Motor neuron (in vitro differentiated cells): ENCODE data around the gene SLN. TPM values are rescaled to one million over a fixed set of nuclear protein-coding genes. Genes with fewer than 3 reads are reported as not detected.

Experiments used
- ATAC-seq, 8 experiments: fragments of 200-7000 bp; cut with Tn5 transposase; replicated peaks in 6 of 8; 2 replicates each; pipeline ENCODE4 v1.8.0; 2021; ENCODE audit warnings: mild to moderate bottlenecking in 8 of 8, moderate library complexity in 8 of 8
- H3K27ac ChIP-seq, 2 donors: fragments of 250-450 bp; sonication (Bioruptor Pico); 2 replicates each; pipeline ENCODE4 v1.9.0; 2021; ENCODE audit warnings: antibody characterized with exemption in 2 of 2, mild to moderate bottlenecking in 2 of 2, moderate library complexity in 1 of 2
- H3K4me1 ChIP-seq, 2 donors: fragments of 250-450 bp; sonication (Bioruptor Pico); replicated peaks in 1 of 2; 2 replicates each; pipeline ENCODE4 v1.6.1; 2021; ENCODE audit warnings: antibody characterized with exemption in 2 of 2, mild to moderate bottlenecking in 2 of 2, moderate library complexity in 1 of 2
- H3K4me3 ChIP-seq, 5 donors: fragments of 250-450 bp; sonication (Bioruptor Pico); 2 replicates each; pipeline ENCODE4 v1.9.0; 2021; ENCODE audit warnings: antibody characterized with exemption in 5 of 5, mild to moderate bottlenecking in 5 of 5, moderate library complexity in 4 of 5
- WGBS, 10 experiments: fragments of 450-650 bp; shearing (Covaris generic); methylation state at CpG; one replicate each; pipeline ENCODE4 v1.0.0; 2022; 5-methylcytosine and 5-hydroxymethylcytosine counted together
- in situ Hi-C, 9 experiments: fragments of 400-800 bp; cut with MboI; loops; one replicate each; pipeline ENCODE4 v1.15.0; 2021; ENCODE audit warnings: low sequenced_read_pairs in 9 of 9, low pct_unique_long_range_greater_than_20kb in 2 of 9; ENCODE audit not compliant: unreplicated experiment in 9 of 9
- total RNA-seq, 8 experiments: library from RNA; unstranded; fragments of 300-600 nt; gene quantifications; 2 replicates each; pipeline versions ENCODE4 v1.2.3 to v1.2.4, GENCODE V29; 2022

SLN gene
- total RNA-seq, 8 experiments from 2014 or later, result 0.66 to 0.92 TPM; not detected in 6

DNA sequence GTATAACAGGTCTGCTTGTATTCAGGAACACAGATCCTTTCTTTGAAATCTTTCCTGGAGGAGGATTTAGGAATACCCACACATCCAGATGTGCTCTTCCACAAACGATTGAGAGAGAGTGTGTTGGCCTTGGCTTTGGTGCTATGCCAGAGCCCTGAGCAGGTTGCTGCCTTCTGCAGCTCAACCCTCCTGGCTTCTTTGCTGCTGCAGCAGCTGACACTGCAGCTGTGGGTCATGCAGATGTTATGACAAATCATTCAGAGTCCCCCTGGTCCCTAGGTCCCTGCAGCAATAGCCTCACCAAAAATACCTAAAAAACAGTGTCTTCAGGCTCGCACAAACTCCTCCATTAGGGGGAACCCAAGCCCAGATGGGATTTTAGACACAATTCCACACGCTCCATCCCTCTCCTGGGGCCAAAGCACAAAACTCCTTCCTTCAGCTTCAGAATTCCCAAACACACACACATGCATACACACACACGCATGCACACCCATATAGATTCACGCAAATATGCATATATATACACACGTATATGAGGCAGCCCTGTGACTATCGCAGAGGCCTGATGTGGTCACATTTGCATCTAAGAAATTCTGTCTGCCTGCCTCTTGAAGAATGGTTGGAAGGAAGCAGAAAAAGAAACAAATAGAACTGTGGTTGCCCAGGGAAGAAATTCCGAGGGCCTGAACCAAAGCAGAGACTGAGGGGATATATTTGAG lies 35.4 kb downstream of the SLN start:
- in situ Hi-C loops, result loop anchor here in 3 of 9 experiments (25.0 kb wide), 1 partner anchor 89 kb away; the partner anchor contains the start of gene ELMOD1 (in 3 of the 3)
- peak in 3 of 8 experiments; percentile 12 to 53 (median 38) for ATAC-seq
- 0 to 94% (median 63%) methylated on average over 1 to 7 of the region's 8 CpGs; no CpG with 5 or more reads in 2 of the 10 experiments for WGBS, 10 experiments
- Histone ChIP-seq H3K27ac (no peak overlapping the region), H3K4me1 (peaks cover 0 to 15% of the 10 kb centered on the region in 2 donors), H3K4me3 (no peak overlapping the region)

DNA sequence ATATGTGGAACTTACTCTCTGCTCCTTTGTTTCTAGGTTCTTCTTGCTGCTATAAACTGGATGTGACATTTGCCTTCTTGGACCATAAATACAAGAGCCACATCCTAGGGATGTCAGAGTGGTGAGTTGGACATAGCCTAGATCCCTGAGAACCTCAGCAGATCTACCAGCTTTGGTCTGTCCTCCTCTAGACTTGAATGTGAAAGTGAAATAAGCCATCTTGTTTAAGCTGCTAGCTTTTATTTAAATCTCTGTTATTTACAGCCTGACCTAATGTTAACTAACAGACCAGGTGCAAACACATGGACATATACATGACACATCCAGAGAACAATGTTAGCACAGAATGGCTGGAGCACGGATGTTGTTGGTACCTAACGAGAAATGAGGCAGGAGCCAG lies 36.0 kb downstream of the SLN start:
- in situ Hi-C loops, result loop anchor here in 3 of 9 experiments (25.0 kb wide), 1 partner anchor 89 kb away; the partner anchor contains the start of gene ELMOD1 (in 3 of the 3)
- no peak overlapping the region for H3K27ac ChIP-seq

DNA sequence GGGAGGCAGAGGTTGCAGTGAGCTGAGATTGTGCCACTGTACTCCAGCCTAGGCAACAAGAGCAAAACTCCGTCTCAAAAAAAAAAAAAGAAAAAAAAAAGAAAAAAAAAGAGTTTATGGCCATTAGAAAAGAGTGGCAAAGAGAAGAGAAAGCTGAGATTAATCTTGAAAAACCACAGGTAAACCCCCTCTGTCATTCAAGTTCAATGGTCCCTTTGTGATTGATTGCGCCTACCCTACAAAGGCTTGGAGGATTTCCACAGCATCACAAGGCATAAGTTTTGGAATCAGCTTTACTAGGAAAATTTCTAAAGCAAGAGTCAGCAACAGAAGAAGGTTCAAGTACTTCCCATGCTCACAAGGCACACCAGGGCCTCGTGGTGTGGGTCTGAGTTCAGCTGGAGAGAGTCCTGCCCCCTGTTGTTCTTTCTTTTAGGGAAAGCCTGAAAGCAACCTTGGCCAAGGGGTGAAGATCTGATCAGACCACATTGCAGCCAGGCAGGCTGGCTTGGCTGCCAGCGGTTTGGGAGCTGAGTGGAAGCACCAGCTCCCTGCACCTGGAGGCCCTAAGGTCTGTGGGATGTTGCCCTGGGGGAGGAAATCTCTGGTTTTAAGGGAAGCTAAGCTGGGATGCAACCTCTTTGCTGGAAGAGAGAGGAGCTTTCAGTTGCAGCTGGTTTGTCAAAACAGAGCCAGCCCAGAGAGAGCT lies 41.8 kb downstream of the SLN start:
- in situ Hi-C loops, result no loop called here
- 57 to 96% (median 88%) methylated on average over 2 to 3 of the region's 4 CpGs; no CpG with 5 or more reads in 1 of the 10 experiments for WGBS, 10 experiments
- peak in 1 of 8 experiments; percentile 14 for ATAC-seq
- no peak overlapping the region for H3K27ac ChIP-seq
- H3K4me1 ChIP-seq, result peaks cover 8 to 13% of the 10 kb centered on the region in 2 donors
- no peak overlapping the region for H3K4me3 ChIP-seq

More for the DNA sequence above, 36.0 kb downstream of the SLN start:
- Histone ChIP-seq H3K4me1 (peaks cover 0 to 15% of the 10 kb centered on the region in 2 donors), H3K4me3 (no peak overlapping the region)
- ATAC-seq, result no peak
- WGBS, 10 experiments, result 48 to 82% methylated on average over 2 of the region's 2 CpGs; no CpG with 5 or more reads in 8 of the 10 experiments

DNA sequence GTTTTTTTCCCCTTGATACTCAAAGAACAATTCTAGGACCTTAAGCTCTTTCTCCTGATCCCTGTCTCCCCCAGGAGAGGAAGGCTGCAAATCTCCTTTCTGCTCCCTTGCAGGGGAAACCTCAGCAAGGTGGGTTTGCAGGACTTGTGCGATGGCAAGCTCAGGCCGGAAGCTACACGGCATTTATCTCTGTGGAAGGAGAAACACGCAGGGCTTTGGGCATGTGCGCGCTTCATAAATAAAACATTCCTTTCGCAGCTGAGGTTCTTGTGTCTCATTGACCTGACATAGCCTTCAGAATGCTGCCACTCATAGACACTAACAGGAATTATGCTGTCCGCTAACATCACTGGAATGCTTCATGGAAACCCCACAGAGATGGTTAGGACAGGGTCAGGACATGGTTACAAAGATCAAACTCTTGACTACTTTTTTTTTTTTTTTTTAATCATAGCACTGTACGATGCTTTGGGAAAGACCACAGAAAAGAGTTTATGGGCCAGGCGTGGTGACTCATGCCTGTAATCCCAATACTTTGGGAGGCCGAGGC lies 42.6 kb downstream of the SLN start:
- Histone ChIP-seq H3K27ac (no peak overlapping the region), H3K4me3 (no peak overlapping the region), H3K4me1 (peaks cover 8 to 13% of the 10 kb centered on the region in 2 donors)
- no peak for ATAC-seq
- in situ Hi-C loops, result no loop called here
- WGBS, 10 experiments, result 51 to 100% (median 95%) methylated on average over 1 to 11 of the region's 11 CpGs; no CpG with 5 or more reads in 1 of the 10 experiments

DNA sequence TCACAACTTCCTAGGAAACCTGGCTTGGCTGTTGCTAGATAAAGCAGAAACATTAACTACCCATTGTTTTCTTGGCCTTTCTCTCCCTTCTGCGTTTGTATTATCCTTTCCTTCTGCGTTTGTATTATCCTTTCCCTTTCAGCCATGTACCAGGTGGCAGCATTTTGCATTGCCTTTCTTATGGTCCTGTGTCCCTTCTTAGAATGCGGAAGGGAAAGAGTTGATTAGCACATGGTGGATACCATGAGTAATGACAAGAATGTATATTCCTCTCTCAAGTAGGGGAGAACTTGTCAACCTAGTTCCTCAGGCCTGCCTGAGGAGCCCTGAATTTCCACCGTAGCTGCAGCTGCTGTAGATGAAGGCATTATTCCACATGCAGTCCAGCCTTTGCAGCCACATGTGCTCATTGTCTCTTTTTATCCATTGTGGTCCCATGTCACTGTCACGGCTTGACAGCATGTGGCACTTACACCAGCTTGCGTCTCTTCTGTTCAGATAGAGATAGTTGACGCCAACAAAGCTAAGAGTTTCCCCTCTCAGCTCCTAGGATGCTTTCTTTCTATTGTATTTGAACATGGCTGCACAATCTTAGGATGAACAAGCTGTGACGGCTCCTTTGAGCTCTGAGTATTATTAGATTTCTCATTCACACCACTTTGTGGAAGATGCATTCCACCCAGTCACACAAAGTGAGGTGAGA lies 44.8 kb downstream of the SLN start:
- WGBS, 10 experiments, result 21 to 57% (median 37%) methylated on average over 3 to 8 of the region's 8 CpGs; no CpG with 5 or more reads in 1 of the 10 experiments
- peak in 4 of 8 experiments; percentile 30 to 43 (median 36) for ATAC-seq
- Histone ChIP-seq H3K4me1 (peaks cover 8 to 13% of the 10 kb centered on the region in 2 donors), H3K27ac (no peak overlapping the region), H3K4me3 (no peak overlapping the region)
- in situ Hi-C loops, result no loop called here

DNA sequence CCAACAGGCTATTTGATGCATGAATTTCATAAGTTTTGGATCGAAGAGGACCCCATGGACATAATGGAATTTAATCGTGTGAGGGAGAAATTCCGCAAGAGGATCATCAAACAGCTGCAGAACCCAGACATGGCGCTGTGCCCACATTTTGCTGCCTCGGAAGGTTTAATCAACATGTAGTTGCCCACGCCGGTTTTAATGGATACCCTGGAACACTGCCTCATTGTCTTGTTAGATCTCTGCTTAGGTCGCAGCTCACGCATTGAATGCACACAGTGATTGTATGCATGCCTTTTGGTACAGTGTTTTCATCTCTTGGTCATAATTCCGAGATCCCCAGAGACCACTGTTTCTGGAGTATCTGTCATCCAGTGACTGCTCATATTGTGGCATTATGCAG lies 46.8 kb downstream of the SLN start:
- 40 to 90% (median 83%) methylated on average over 3 to 10 of the region's 10 CpGs; no CpG with 5 or more reads in 2 of the 10 experiments for WGBS, 10 experiments
- no peak overlapping the region for H3K27ac ChIP-seq
- ATAC-seq, result peak in 5 of 8 experiments; percentile 39 to 74 (median 47)
- H3K4me1 ChIP-seq, result peaks cover 8 to 13% of the 10 kb centered on the region in 2 donors
- H3K4me3 ChIP-seq, result no peak overlapping the region
- in situ Hi-C loops, result no loop called here

DNA sequence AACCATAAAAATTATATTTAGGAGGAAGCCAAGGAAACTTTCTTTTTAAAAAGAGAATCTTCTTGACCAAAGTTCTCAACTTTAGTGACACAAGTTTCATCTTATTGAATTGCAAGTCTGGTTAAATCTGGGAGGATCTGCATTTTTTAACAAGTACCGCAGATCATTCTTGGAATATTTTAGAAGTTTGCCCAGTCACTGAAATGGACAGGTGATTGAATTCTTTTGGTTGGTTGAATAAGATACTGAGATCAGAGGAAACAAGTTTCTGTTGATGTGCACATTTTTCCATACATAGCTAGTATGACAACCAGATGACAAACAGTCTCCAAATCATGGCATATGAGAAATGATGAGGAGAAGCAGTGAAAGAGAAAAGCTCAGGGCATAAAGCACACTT lies 50.2 kb downstream of the SLN start:
- 86 to 100% (median 100%) methylated on average over 1 of the region's 1 CpG; no CpG with 5 or more reads in 2 of the 10 experiments for WGBS, 10 experiments
- H3K4me3 ChIP-seq, result no peak overlapping the region
- no peaks in the 10 kb centered on the region for H3K4me1 ChIP-seq
- no peak overlapping the region for H3K27ac ChIP-seq
- no peak for ATAC-seq
- in situ Hi-C loops, result no loop called here

DNA sequence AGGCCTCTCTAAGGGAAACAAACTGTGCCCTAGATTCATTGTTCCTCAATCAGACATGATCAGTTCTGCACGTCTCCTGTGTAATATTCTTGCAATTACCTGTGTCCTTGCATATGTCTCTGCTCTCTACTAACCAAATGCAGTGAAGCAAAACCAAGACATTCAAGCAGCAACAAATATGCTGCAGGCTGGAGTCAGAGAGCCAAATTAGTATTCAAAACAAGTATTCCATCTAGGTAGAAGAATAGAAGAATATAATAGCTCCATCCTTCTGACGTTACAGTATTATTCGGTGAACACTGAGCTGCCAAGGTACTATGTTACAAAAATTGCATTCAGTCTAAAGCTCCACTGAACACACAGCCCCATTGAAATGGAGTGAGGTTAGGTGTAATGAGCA lies 51.8 kb downstream of the SLN start:
- Histone ChIP-seq H3K27ac (no peak overlapping the region), H3K4me3 (no peak overlapping the region), H3K4me1 (peaks cover 3 to 6% of the 10 kb centered on the region in 2 donors)
- in situ Hi-C loops, result no loop called here
- WGBS, 10 experiments, result 15 to 100% (median 80%) methylated on average over 1 to 3 of the region's 3 CpGs; no CpG with 5 or more reads in 4 of the 10 experiments
- peak in 1 of 8 experiments; percentile 14 for ATAC-seq

DNA sequence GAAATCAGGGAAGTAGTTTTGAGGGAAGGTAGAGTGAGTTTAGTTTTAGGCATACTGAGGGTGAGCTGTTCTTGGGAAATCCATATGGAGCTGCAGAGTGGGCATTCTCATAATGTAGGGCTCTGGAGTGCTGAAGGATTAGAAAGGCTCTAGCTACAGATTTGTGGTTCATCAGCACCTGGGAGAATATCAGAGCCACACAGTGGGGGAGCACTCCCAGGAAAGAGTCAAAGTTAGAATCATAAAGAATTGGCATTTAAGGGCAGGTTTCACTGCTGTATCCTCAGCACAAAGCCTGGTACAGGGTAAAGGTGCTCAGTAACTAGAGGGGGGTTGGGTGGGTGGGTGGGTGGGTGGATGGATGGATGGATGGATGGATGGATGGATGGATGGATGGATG lies 52.5 kb downstream of the SLN start:
- ATAC-seq, result no peak
- Histone ChIP-seq H3K4me1 (peaks cover 3 to 8% of the 10 kb centered on the region in 2 donors), H3K4me3 (no peak overlapping the region), H3K27ac (no peak overlapping the region)
- in situ Hi-C loops, result no loop called here

Other genes with a start within 250 kb of the SLN start
- 10 to 100 TPM in 4 of 8 experiments, 1 to 10 TPM in 4; 7.2 to 12.1 (median 9.4) TPM for gene ALKBH8, start 146.3 kb downstream of the SLN start, total RNA-seq
- gene ELMOD1, start 120.9 kb downstream of the SLN start, total RNA-seq, result 10 to 100 TPM in 6 of 8 experiments, 1 to 10 TPM in 2; 4.9 to 75.7 (median 34.9) TPM
- gene SLC35F2, start 146.7 kb upstream of the SLN start, total RNA-seq, result 10 to 100 TPM in 3 of 8 experiments, 1 to 10 TPM in 5; 2.2 to 22.8 (median 5.4) TPM
- gene RAB39A, start 216.4 kb upstream of the SLN start, total RNA-seq, result 10 to 100 TPM in 2 of 8 experiments, 1 to 10 TPM in 3, not detected in 3; 7.0 to 11.1 (median 9.0) TPM